WTC11 (cell line): ENCODE measurements around the gene IGF2BP3. TPM values are rescaled to one million over a fixed set of nuclear protein-coding genes. Genes with fewer than 3 reads are reported as not detected.

Experiments
- ATAC-seq: fragments of 200-7000 bp; cut with Tn5 transposase; 2 replicates; pipeline ENCODE4 v1.10.0; 2021; ENCODE audit warnings: mild to moderate bottlenecking, moderate library complexity
- CTCF ChIA-PET: fragments of 300-600 bp; sonication (Branson Sonifier 250); formaldehyde crosslinking; loops from one replicate; lab custom pipeline; 2021; ENCODE audit warnings: antibody characterized with exemption; lab: Charles Lee
- POLR2A ChIA-PET: fragments of 350-600 bp; sonication (Branson Sonifier 250); formaldehyde crosslinking; loops from one replicate; lab custom pipeline; 2021; ENCODE audit warnings: antibody characterized with exemption; lab: Charles Lee
- DNase-seq: peaks from one replicate; pipeline ENCODE4 v3.0.0; 2021; ENCODE audit warnings: low spot score
- H3K27ac Mint-ChIP-seq: 2 replicates; pipeline ENCODE4 v1.8.0; 2021; ENCODE audit warnings: mixed read lengths
- H3K27me3 Mint-ChIP-seq: 2 replicates; pipeline ENCODE4 v1.8.0; 2021; ENCODE audit warnings: low read depth, mild to moderate bottlenecking, moderate library complexity, mixed read lengths
- H3K36me3 Mint-ChIP-seq: 2 replicates; pipeline ENCODE4 v1.8.0; 2021; ENCODE audit warnings: mixed read lengths
- H3K4me1 Mint-ChIP-seq: 2 replicates; pipeline ENCODE4 v1.8.0; 2022; ENCODE audit warnings: mixed read lengths
- H3K4me3 Mint-ChIP-seq: 2 replicates; pipeline ENCODE4 v1.8.0; 2021; ENCODE audit warnings: mild to moderate bottlenecking, moderate library complexity, mixed read lengths
- H3K9me3 Mint-ChIP-seq: 2 replicates; pipeline ENCODE4 v1.8.0; 2021; ENCODE audit warnings: mixed read lengths
- EMX1 ChIP-seq: fragments of 250-450 bp; sonication (Bioruptor Pico); IDR thresholded peaks from 2 replicates; pipeline ENCODE4 v1.8.0; 2021; ENCODE audit warnings: mild to moderate bottlenecking
- FOXP1 ChIP-seq: sonication (generic); formaldehyde crosslinking; IDR thresholded peaks from 2 replicates; pipeline ENCODE4 v1.8.0; 2022; ENCODE audit warnings: missing genetic modification reagents, mild to moderate bottlenecking, moderate library complexity, borderline replicate concordance
- GABPB1 ChIP-seq: sonication (generic); formaldehyde crosslinking; IDR thresholded peaks from 2 replicates; pipeline ENCODE4 v1.8.1; 2023; ENCODE audit warnings: mild to moderate bottlenecking, missing genetic modification reagents
- NFYB ChIP-seq: sonication (generic); formaldehyde crosslinking; conservative IDR thresholded peaks from 2 replicates; pipeline ENCODE4 v1.8.0; 2022; ENCODE audit warnings: low read depth, missing genetic modification reagents
- NR1H2 ChIP-seq: sonication (generic); formaldehyde crosslinking; IDR thresholded peaks from 2 replicates; pipeline ENCODE4 v1.9.0; 2021; ENCODE audit warnings: mild to moderate bottlenecking, moderate library complexity, missing genetic modification reagents
- NR2C2 ChIP-seq: sonication (generic); formaldehyde crosslinking; IDR thresholded peaks from 2 replicates; pipeline ENCODE4 v1.8.0; 2022; ENCODE audit warnings: mild to moderate bottlenecking, missing genetic modification reagents
- RELA ChIP-seq: sonication (generic); formaldehyde crosslinking; IDR thresholded peaks from 2 replicates; pipeline ENCODE4 v1.8.1; 2022; ENCODE audit warnings: missing genetic modification reagents, mild to moderate bottlenecking, borderline replicate concordance
- ZNF219 ChIP-seq: sonication (generic); formaldehyde crosslinking; IDR thresholded peaks from 2 replicates; pipeline ENCODE4 v1.8.0; 2023; ENCODE audit warnings: missing genetic modification reagents, mild to moderate bottlenecking, borderline replicate concordance
- ZNF263 ChIP-seq: sonication (generic); formaldehyde crosslinking; IDR thresholded peaks from 2 replicates; pipeline ENCODE4 v1.8.1; 2022; ENCODE audit warnings: low read depth, mild to moderate bottlenecking, moderate library complexity, missing genetic modification reagents
- ZNF396 ChIP-seq: fragments of 250-450 bp; sonication (Bioruptor Pico); IDR thresholded peaks from 2 replicates; pipeline ENCODE4 v1.8.0; 2021; ENCODE audit warnings: mild to moderate bottlenecking, moderate library complexity, borderline replicate concordance
- ZNF425 ChIP-seq: fragments of 250-450 bp; sonication (Bioruptor Pico); conservative IDR thresholded peaks from 2 replicates; pipeline ENCODE4 v1.9.0; 2021; ENCODE audit warnings: mild to moderate bottlenecking
- total RNA-seq: library from RNA; stranded (reverse); gene quantifications from 3 replicates; pipeline ENCODE4 v1.2.3, GENCODE V29; 2021
- TF ChIP-seq, protein P1 (sequence below): sonication (generic); formaldehyde crosslinking; IDR thresholded peaks from 2 replicates; pipeline ENCODE4 v1.8.0; 2023; ENCODE audit warnings: mild to moderate bottlenecking, missing genetic modification reagents
- TF ChIP-seq, protein P2 (sequence below): sonication (generic); formaldehyde crosslinking; IDR thresholded peaks from 2 replicates; pipeline ENCODE4 v1.8.0; 2022; ENCODE audit warnings: missing genetic modification reagents
- TF ChIP-seq, protein P3 (sequence below): fragments of 250-450 bp; sonication (Bioruptor Pico); IDR thresholded peaks from 2 replicates; pipeline ENCODE4 v1.9.0; 2021; ENCODE audit warnings: mild to moderate bottlenecking
- TF ChIP-seq, protein P4 (sequence below): fragments of 250-450 bp; sonication (Bioruptor Pico); IDR thresholded peaks from 2 replicates; pipeline ENCODE4 v2.1.2; 2022; ENCODE audit warnings: mild to moderate bottlenecking, moderate library complexity
- TF ChIP-seq, protein P5 (sequence below): sonication (generic); formaldehyde crosslinking; conservative IDR thresholded peaks from 2 replicates; pipeline ENCODE4 v1.8.1; 2022; ENCODE audit warnings: mild to moderate bottlenecking, missing genetic modification reagents

Gene IGF2BP3
- total RNA-seq, 1 experiment from 2014 or later: 129 TPM

DNA sequence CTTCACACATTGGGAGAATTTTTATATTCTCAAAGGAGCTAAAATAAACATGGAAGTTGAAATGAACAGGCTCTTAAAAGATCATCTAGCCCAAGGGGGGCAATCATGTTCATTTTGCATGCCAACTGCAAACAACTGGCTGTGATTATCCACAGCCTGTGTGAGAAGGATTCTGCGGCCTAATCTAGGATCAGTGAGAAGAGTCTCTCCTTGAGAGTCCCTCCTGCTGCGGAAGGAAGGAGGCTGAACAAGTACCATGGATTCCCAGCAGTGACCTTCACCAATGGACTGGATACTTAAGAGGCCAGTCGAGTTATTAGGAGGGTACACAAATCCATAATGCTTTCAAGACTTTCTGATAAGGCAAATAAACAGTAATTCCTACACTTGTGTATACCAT lies 76.7 kb downstream of the IGF2BP3 start (continued):
- TF ChIP-seq GABPB1 (CRISPR knock-in tag) (no peak), NR2C2 (CRISPR knock-in tag) (no peak), FOXP1 (CRISPR knock-in tag) (no peak), ZNF263 (no peak), ZNF219 (CRISPR knock-in tag) (no peak), ZNF396 (CRISPR knock-in tag) (no peak), NR1H2 (CRISPR knock-in tag) (no peak)
- TF ChIP-seq, protein P1, sequence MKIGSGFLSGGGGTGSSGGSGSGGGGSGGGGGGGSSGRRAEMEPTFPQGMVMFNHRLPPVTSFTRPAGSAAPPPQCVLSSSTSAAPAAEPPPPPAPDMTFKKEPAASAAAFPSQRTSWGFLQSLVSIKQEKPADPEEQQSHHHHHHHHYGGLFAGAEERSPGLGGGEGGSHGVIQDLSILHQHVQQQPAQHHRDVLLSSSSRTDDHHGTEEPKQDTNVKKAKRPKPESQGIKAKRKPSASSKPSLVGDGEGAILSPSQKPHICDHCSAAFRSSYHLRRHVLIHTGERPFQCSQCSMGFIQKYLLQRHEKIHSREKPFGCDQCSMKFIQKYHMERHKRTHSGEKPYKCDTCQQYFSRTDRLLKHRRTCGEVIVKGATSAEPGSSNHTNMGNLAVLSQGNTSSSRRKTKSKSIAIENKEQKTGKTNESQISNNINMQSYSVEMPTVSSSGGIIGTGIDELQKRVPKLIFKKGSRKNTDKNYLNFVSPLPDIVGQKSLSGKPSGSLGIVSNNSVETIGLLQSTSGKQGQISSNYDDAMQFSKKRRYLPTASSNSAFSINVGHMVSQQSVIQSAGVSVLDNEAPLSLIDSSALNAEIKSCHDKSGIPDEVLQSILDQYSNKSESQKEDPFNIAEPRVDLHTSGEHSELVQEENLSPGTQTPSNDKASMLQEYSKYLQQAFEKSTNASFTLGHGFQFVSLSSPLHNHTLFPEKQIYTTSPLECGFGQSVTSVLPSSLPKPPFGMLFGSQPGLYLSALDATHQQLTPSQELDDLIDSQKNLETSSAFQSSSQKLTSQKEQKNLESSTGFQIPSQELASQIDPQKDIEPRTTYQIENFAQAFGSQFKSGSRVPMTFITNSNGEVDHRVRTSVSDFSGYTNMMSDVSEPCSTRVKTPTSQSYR (CRISPR knock-in tag): no peak
- TF ChIP-seq, protein P2, sequence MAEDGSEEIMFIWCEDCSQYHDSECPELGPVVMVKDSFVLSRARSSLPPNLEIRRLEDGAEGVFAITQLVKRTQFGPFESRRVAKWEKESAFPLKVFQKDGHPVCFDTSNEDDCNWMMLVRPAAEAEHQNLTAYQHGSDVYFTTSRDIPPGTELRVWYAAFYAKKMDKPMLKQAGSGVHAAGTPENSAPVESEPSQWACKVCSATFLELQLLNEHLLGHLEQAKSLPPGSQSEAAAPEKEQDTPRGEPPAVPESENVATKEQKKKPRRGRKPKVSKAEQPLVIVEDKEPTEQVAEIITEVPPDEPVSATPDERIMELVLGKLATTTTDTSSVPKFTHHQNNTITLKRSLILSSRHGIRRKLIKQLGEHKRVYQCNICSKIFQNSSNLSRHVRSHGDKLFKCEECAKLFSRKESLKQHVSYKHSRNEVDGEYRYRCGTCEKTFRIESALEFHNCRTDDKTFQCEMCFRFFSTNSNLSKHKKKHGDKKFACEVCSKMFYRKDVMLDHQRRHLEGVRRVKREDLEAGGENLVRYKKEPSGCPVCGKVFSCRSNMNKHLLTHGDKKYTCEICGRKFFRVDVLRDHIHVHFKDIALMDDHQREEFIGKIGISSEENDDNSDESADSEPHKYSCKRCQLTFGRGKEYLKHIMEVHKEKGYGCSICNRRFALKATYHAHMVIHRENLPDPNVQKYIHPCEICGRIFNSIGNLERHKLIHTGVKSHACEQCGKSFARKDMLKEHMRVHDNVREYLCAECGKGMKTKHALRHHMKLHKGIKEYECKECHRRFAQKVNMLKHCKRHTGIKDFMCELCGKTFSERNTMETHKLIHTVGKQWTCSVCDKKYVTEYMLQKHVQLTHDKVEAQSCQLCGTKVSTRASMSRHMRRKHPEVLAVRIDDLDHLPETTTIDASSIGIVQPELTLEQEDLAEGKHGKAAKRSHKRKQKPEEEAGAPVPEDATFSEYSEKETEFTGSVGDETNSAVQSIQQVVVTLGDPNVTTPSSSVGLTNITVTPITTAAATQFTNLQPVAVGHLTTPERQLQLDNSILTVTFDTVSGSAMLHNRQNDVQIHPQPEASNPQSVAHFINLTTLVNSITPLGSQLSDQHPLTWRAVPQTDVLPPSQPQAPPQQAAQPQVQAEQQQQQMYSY (CRISPR knock-in tag): no peak

- Mint-ChIP-seq H3K27ac (no peak overlapping the region), H3K36me3 (peaks cover 53% of the 10 kb centered on the region), H3K4me1 (peaks cover 14% of the 10 kb centered on the region; the same call in 1 of the 2 replicates), H3K4me3 (no peak overlapping the region), H3K27me3 (no peaks in the 10 kb centered on the region), H3K9me3 (peaks cover 3% of the 10 kb centered on the region; the same call in 1 of the 2 replicates)
- TF ChIP-seq, protein P3, sequence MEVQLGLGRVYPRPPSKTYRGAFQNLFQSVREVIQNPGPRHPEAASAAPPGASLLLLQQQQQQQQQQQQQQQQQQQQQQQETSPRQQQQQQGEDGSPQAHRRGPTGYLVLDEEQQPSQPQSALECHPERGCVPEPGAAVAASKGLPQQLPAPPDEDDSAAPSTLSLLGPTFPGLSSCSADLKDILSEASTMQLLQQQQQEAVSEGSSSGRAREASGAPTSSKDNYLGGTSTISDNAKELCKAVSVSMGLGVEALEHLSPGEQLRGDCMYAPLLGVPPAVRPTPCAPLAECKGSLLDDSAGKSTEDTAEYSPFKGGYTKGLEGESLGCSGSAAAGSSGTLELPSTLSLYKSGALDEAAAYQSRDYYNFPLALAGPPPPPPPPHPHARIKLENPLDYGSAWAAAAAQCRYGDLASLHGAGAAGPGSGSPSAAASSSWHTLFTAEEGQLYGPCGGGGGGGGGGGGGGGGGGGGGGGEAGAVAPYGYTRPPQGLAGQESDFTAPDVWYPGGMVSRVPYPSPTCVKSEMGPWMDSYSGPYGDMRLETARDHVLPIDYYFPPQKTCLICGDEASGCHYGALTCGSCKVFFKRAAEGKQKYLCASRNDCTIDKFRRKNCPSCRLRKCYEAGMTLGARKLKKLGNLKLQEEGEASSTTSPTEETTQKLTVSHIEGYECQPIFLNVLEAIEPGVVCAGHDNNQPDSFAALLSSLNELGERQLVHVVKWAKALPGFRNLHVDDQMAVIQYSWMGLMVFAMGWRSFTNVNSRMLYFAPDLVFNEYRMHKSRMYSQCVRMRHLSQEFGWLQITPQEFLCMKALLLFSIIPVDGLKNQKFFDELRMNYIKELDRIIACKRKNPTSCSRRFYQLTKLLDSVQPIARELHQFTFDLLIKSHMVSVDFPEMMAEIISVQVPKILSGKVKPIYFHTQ (CRISPR knock-in tag): no peak
- no peak for TF ChIP-seq NFYB (CRISPR knock-in tag)
- TF ChIP-seq EMX1 (CRISPR knock-in tag): no peak
- no peak for TF ChIP-seq RELA (CRISPR knock-in tag)
- TF ChIP-seq, protein P1 (CRISPR knock-in tag): no peak
- TF ChIP-seq ZNF425 (CRISPR knock-in tag): no peak
- TF ChIP-seq, protein P4, sequence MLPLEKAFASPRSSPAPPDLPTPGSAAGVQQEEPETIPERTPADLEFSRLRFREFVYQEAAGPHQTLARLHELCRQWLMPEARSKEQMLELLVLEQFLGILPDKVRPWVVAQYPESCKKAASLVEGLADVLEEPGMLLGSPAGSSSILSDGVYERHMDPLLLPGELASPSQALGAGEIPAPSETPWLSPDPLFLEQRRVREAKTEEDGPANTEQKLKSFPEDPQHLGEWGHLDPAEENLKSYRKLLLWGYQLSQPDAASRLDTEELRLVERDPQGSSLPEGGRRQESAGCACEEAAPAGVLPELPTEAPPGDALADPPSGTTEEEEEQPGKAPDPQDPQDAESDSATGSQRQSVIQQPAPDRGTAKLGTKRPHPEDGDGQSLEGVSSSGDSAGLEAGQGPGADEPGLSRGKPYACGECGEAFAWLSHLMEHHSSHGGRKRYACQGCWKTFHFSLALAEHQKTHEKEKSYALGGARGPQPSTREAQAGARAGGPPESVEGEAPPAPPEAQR: no peak
- TF ChIP-seq, protein P5, sequence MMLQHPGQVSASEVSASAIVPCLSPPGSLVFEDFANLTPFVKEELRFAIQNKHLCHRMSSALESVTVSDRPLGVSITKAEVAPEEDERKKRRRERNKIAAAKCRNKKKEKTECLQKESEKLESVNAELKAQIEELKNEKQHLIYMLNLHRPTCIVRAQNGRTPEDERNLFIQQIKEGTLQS (CRISPR knock-in tag): no peak
- ChIA-PET CTCF (interaction anchor here (0.8 to 1.1 kb wide), 2 partner anchors 32 to 157 kb away, joined by 4 to 5 read pairs; no protein-coding TSS in a partner anchor), POLR2A (no interaction called here)
- ATAC-seq: no peak
- DNase-seq: no peak
Measured at GRCh38 chr7:23389701-23390100, 80.6 kb downstream of the IGF2BP3 start.
